ENCODE measurements around the gene TMUB1. TPM values are rescaled to one million over a fixed set of nuclear protein-coding genes. Genes with fewer than 3 reads are reported as not detected.

Gene TMUB1
- total RNA-seq, 1 donor: 18.1 TPM

- no peak for TF ChIP-seq CTCF (IDR thresholded peaks at IDR 0.05; ENCODE audit: extremely low read depth, low read depth, low read length)
- Histone ChIP-seq H3K79me2 (ENCODE audit: insufficient read depth, low read length) (peaks cover 6% of the 10 kb centered on the region), H3K27me3 (ENCODE audit: insufficient read depth, low read length) (no peaks in the 10 kb centered on the region), H3K4me3 (ENCODE audit: insufficient read depth, low read length) (no peak overlapping the region), H3K4me2 (ENCODE audit: insufficient read depth, low read length) (no peak overlapping the region), H3K4me1 (ENCODE audit: insufficient read depth, low read length) (peaks cover 18% of the 10 kb centered on the region), H2AFZ (ENCODE audit: low read length) (no peak overlapping the region), H4K20me1 (ENCODE audit: insufficient read depth, low read length) (no peaks in the 10 kb centered on the region), H3K9me3 (ENCODE audit: low read depth, low read length) (no peaks in the 10 kb centered on the region), H3K36me3 (ENCODE audit: insufficient read depth, low read length) (peaks cover 26% of the 10 kb centered on the region), H3K27ac (ENCODE audit: low read depth, low read length) (no peak overlapping the region)
- no peak for DNase-seq (ENCODE audit: insufficient read length, low spot score, missing footprints)
Observed at GRCh38 chr7:151035902-151036301, 47.4 kb downstream of the TMUB1 start.

GRCh38 chr7:151035026-151035717, 48.1 kb downstream of the TMUB1 start:
- H3K4me3 ChIP-seq (ENCODE audit: insufficient read depth, low read length): no peak overlapping the region
- no peak overlapping the region for H3K4me2 ChIP-seq (ENCODE audit: insufficient read depth, low read length)
- no peak overlapping the region for H3K27ac ChIP-seq (ENCODE audit: low read depth, low read length)
- H2AFZ ChIP-seq (ENCODE audit: low read length): no peak overlapping the region
- H3K79me2 ChIP-seq (ENCODE audit: insufficient read depth, low read length): peaks cover 8% of the 10 kb centered on the region
- H3K36me3 ChIP-seq (ENCODE audit: insufficient read depth, low read length): peaks cover 26% of the 10 kb centered on the region
- H3K9me3 ChIP-seq (ENCODE audit: low read depth, low read length): no peaks in the 10 kb centered on the region
- H4K20me1 ChIP-seq (ENCODE audit: insufficient read depth, low read length): no peaks in the 10 kb centered on the region
- no peaks in the 10 kb centered on the region for H3K27me3 ChIP-seq (ENCODE audit: insufficient read depth, low read length)
- peak; percentile 80 for DNase-seq (ENCODE audit: insufficient read length, low spot score, missing footprints)
- H3K4me1 ChIP-seq (ENCODE audit: insufficient read depth, low read length): peaks cover 18% of the 10 kb centered on the region
- TF ChIP-seq CTCF (IDR thresholded peaks at IDR 0.05; ENCODE audit: extremely low read depth, low read depth, low read length): no peak

- H2AFZ ChIP-seq (ENCODE audit: low read length): no peak overlapping the region
- H4K20me1 ChIP-seq (ENCODE audit: insufficient read depth, low read length): no peaks in the 10 kb centered on the region
- H3K4me2 ChIP-seq (ENCODE audit: insufficient read depth, low read length): no peak overlapping the region
- no peak for TF ChIP-seq CTCF (IDR thresholded peaks at IDR 0.05; ENCODE audit: extremely low read depth, low read depth, low read length)
- H3K4me1 ChIP-seq (ENCODE audit: insufficient read depth, low read length): peaks cover 12% of the 10 kb centered on the region
- no peak overlapping the region for H3K4me3 ChIP-seq (ENCODE audit: insufficient read depth, low read length)
- no peaks in the 10 kb centered on the region for H3K27me3 ChIP-seq (ENCODE audit: insufficient read depth, low read length)
- peaks cover 12% of the 10 kb centered on the region for H3K79me2 ChIP-seq (ENCODE audit: insufficient read depth, low read length)
- peaks cover 26% of the 10 kb centered on the region for H3K36me3 ChIP-seq (ENCODE audit: insufficient read depth, low read length)
- DNase-seq (ENCODE audit: insufficient read length, low spot score, missing footprints): no peak
- H3K9me3 ChIP-seq (ENCODE audit: low read depth, low read length): no peaks in the 10 kb centered on the region
- H3K27ac ChIP-seq (ENCODE audit: low read depth, low read length): no peak overlapping the region
Observed at GRCh38 chr7:151034312-151035025, 48.8 kb downstream of the TMUB1 start.

GRCh38 chr7:151033864-151034249, 49.4 kb downstream of the TMUB1 start:
- Histone ChIP-seq H3K4me3 (ENCODE audit: insufficient read depth, low read length) (no peak overlapping the region), H3K27me3 (ENCODE audit: insufficient read depth, low read length) (no peaks in the 10 kb centered on the region), H3K36me3 (ENCODE audit: insufficient read depth, low read length) (peaks cover 26% of the 10 kb centered on the region), H2AFZ (ENCODE audit: low read length) (no peak overlapping the region), H3K4me1 (ENCODE audit: insufficient read depth, low read length) (peaks cover 8% of the 10 kb centered on the region), H4K20me1 (ENCODE audit: insufficient read depth, low read length) (no peaks in the 10 kb centered on the region), H3K27ac (ENCODE audit: low read depth, low read length) (no peak overlapping the region), H3K79me2 (ENCODE audit: insufficient read depth, low read length) (peaks cover 14% of the 10 kb centered on the region), H3K9me3 (ENCODE audit: low read depth, low read length) (no peaks in the 10 kb centered on the region), H3K4me2 (ENCODE audit: insufficient read depth, low read length) (no peak overlapping the region)
- TF ChIP-seq CTCF (IDR thresholded peaks at IDR 0.05; ENCODE audit: extremely low read depth, low read depth, low read length): no peak
- DNase-seq (ENCODE audit: insufficient read length, low spot score, missing footprints): no peak
